K562 (cell line): ENCODE results near the gene ZNF565. TPM values are rescaled to one million over a fixed set of nuclear protein-coding genes. Genes with fewer than 3 reads are reported as not detected.

Source experiments
- AFF4 ChIP-seq: sonication (generic); formaldehyde crosslinking; IDR thresholded peaks from 2 replicates; pipeline ENCODE4 v1.8.0; 2023; ENCODE audit warnings: mild to moderate bottlenecking, missing genetic modification reagents
- CHAMP1 ChIP-seq: fragments of 450-650 bp; IDR thresholded peaks from 2 replicates; pipeline ENCODE4 v1.6.1; 2016; ENCODE audit warnings: mild to moderate bottlenecking
- CTBP1 ChIP-seq: fragments of 450-650 bp; IDR thresholded peaks from 2 replicates; pipeline ENCODE4 v1.6.1; 2016; ENCODE audit warnings: borderline replicate concordance
- ETS1 ChIP-seq: conservative IDR thresholded peaks from 2 replicates; pipeline ENCODE4 v1.6.1; 2011; ENCODE audit warnings: low read depth, mild to moderate bottlenecking, low read length; ENCODE audit not compliant: control insufficient read depth
- FOXK1 ChIP-seq: sonication (generic); formaldehyde crosslinking; IDR thresholded peaks from 2 replicates; pipeline ENCODE4 v1.8.0; 2022; ENCODE audit warnings: missing genetic modification reagents, mild to moderate bottlenecking, borderline replicate concordance
- HMGN3 ChIP-seq: IDR thresholded peaks from 2 replicates; pipeline ENCODE4 v1.6.1; 2011; ENCODE audit warnings: borderline replicate concordance, low read depth, mild to moderate bottlenecking, mixed read lengths, low read length; ENCODE audit not compliant: insufficient read length; ENCODE audit errors: extremely low read depth
- ILK ChIP-seq: fragments of 450-650 bp; IDR thresholded peaks from 2 replicates; pipeline ENCODE4 v1.6.1; 2016; ENCODE audit warnings: missing genetic modification characterization, low read depth, mild to moderate bottlenecking, missing compliant biosample characterization, moderate library complexity, borderline replicate concordance
- MXD1 ChIP-seq: fragments of 250-450 bp; sonication (Bioruptor Pico); IDR thresholded peaks from 2 replicates; pipeline ENCODE4 v1.8.0; 2021; ENCODE audit warnings: borderline replicate concordance, mild to moderate bottlenecking, moderate library complexity; ENCODE audit not compliant: poor library complexity, severe bottlenecking
- TEAD1 ChIP-seq, 2 experiments: fragments of 450-650 bp in 1 of 2; sonication (generic) in 1 of 2; formaldehyde crosslinking; IDR thresholded peaks; 2 replicates each; pipeline versions ENCODE4 v1.4.0 to v1.8.0; 2020 to 2022; ENCODE audit warnings: mild to moderate bottlenecking in 2 of 2, missing genetic modification reagents in 1 of 2
- THAP12 ChIP-seq: fragments of 250-450 bp; sonication (Bioruptor Pico); IDR thresholded peaks from 2 replicates; pipeline ENCODE4 v1.9.0; 2021; ENCODE audit warnings: mild to moderate bottlenecking, inconsistent platforms
- ZBTB2 ChIP-seq: fragments of 450-650 bp; IDR thresholded peaks from 2 replicates; pipeline ENCODE4 v1.6.1; 2016; ENCODE audit warnings: antibody characterized with exemption
- ZNF143 ChIP-seq: sonication (generic); formaldehyde crosslinking; IDR thresholded peaks from 2 replicates; pipeline ENCODE4 v1.9.0; 2022; ENCODE audit warnings: mild to moderate bottlenecking, missing genetic modification reagents
- polyA plus RNA-seq, 8 experiments: library from polyadenylated mRNA; depleted of rRNA in 4 of 8; stranded (reverse) in 5 of 8; unstranded in 3 of 8; fragments of >200 nt; fragmentation: Nextera tagmentation in 2 of 8; fragmentation: Illumina TruSeq in 1 of 8; extraction: Ambion mirVana in 2 of 8; extraction: Trizol in 1 of 8; gene quantifications; 2 replicates each; pipeline versions ENCODE4 v1.2.1 to v1.2.3, GENCODE V29; 2011 to 2014; ENCODE audit warnings: inconsistent platforms in 1 of 8, missing spikeins in 1 of 8
- total RNA-seq, 7 experiments: library from RNA; depleted of rRNA in 6 of 7; stranded (reverse); fragments of >200 nt in 6 of 7; fragmentation: Illumina TruSeq in 2 of 7; extraction: Trizol in 2 of 7; gene quantifications; 2 replicates each; pipeline versions ENCODE4 v1.2.1 to v1.2.3, GENCODE V29; 2011 to 2021; ENCODE audit warnings: low replicate concordance in 1 of 7

The ZNF565 gene
- total and polyA plus RNA-seq, 9 of the 15 experiments (the other 6 are each of a cell fraction or from before 2014, with no cell fraction given): 1.3 to 3.2 (median 2.6) TPM

- no peak for TF ChIP-seq ILK
- TF ChIP-seq FOXK1: peak; percentile 76; the same call in 1 of the 2 replicates
- TF ChIP-seq MXD1 (CRISPR knock-in tag): peak; percentile 87
- TF ChIP-seq TEAD1 (CRISPR knock-in tag; IDR thresholded peaks at IDR 0.05): 0 out of 4 replicates have a peak, but pooled peaks have one; percentile 12 to 44
- TF ChIP-seq ETS1: peak; percentile 87
- TF ChIP-seq CTBP1: peak; percentile 60
- no peak for TF ChIP-seq CHAMP1
- peak; percentile 45; the same call in 1 of the 2 replicates for TF ChIP-seq AFF4 (CRISPR knock-in tag)
- peak; percentile 95 for TF ChIP-seq ZNF143
- TF ChIP-seq HMGN3: peak; percentile 19
- peak; percentile 98 for TF ChIP-seq ZBTB2
- peak; percentile 50; the same call in 1 of the 2 replicates for TF ChIP-seq THAP12 (CRISPR knock-in tag)
These were observed at the start of gene ZNF565, which contains the start of gene ZNF146 (continued) for GRCh38 chr19:36214386-36215275.
